Neural progenitor cell (in vitro differentiated cells): Measurements from ENCODE around the gene FOXO6. TPM values are rescaled to one million over a fixed set of nuclear protein-coding genes. Genes with fewer than 3 reads are reported as not detected.
A peak's percentile ranks its signal among the peaks of the same experiment; 100 is the strongest.

Experiments
- DNase-seq: peaks from one replicate; pipeline ENCODE4 v3.0.0-alpha.2; 2016; ENCODE audit warnings: low spot score
- H2AFZ ChIP-seq: fragments of 200-600 bp; sonication (generic); replicated peaks from 2 replicates; pipeline ENCODE4 v1.6.1; 2016; ENCODE audit warnings: antibody characterized with exemption
- H3F3A ChIP-seq: fragments of 200-600 bp; sonication (generic); 2 replicates; pipeline ENCODE4 v1.6.1; 2016; ENCODE audit warnings: antibody characterized with exemption, low read depth
- H3K27ac ChIP-seq: fragments of 200-600 bp; sonication (generic); 2 replicates; pipeline ENCODE4 v1.5.1; 2016; ENCODE audit warnings: mild to moderate bottlenecking
- H3K27me3 ChIP-seq: fragments of 200-600 bp; sonication (generic); 2 replicates; pipeline ENCODE4 v1.6.1; 2016; ENCODE audit warnings: mild to moderate bottlenecking, moderate library complexity
- H3K36me3 ChIP-seq: fragments of 200-600 bp; sonication (generic); 2 replicates; pipeline ENCODE4 v1.5.1; 2016
- H3K4me1 ChIP-seq: fragments of 200-600 bp; sonication (generic); 2 replicates; pipeline ENCODE4 v1.6.1; 2016; ENCODE audit warnings: mixed run types
- H3K4me2 ChIP-seq: fragments of 200-600 bp; sonication (generic); 2 replicates; pipeline ENCODE4 v1.6.1; 2016
- H3K4me3 ChIP-seq: fragments of 200-600 bp; sonication (generic); 2 replicates; pipeline ENCODE4 v1.5.1; 2016
- H3K79me2 ChIP-seq: fragments of 200-600 bp; sonication (generic); 2 replicates; pipeline ENCODE4 v1.6.1; 2016; ENCODE audit warnings: low read depth
- H3K9ac ChIP-seq: fragments of 200-600 bp; sonication (generic); 2 replicates; pipeline ENCODE4 v1.6.1; 2016
- H3K9me3 ChIP-seq: fragments of 200-600 bp; sonication (generic); 2 replicates; pipeline ENCODE4 v1.5.1; 2016; ENCODE audit warnings: low read depth
- H4K20me1 ChIP-seq: fragments of 200-600 bp; sonication (generic); 2 replicates; pipeline ENCODE4 v1.6.1; 2016; ENCODE audit warnings: low read depth
- H3K27ac Mint-ChIP-seq: 3 replicates; pipeline ENCODE4 v1.8.0; 2021; ENCODE audit warnings: mixed read lengths
- H3K27me3 Mint-ChIP-seq: 2 replicates; pipeline ENCODE4 v1.8.0; 2022; ENCODE audit warnings: low read depth, mild to moderate bottlenecking, inconsistent platforms, moderate library complexity, mixed read lengths; ENCODE audit not compliant: insufficient read depth
- H3K36me3 Mint-ChIP-seq: 3 replicates; pipeline ENCODE4 v1.8.0; 2021; ENCODE audit warnings: mixed read lengths
- H3K4me1 Mint-ChIP-seq: 3 replicates; pipeline ENCODE4 v1.8.0; 2021; ENCODE audit warnings: mixed read lengths
- H3K4me3 Mint-ChIP-seq: 3 replicates; pipeline ENCODE4 v1.8.0; 2021; ENCODE audit warnings: mild to moderate bottlenecking, moderate library complexity, mixed read lengths
- H3K9me3 Mint-ChIP-seq: 3 replicates; pipeline ENCODE4 v1.8.0; 2020; ENCODE audit warnings: mixed read lengths
- CTCF ChIP-seq: fragments of 200-600 bp; sonication (generic); IDR thresholded peaks from 2 replicates; pipeline ENCODE4 v1.5.1; 2017; ENCODE audit warnings: antibody characterized with exemption, mild to moderate bottlenecking
- EZH2 ChIP-seq: fragments of 200-600 bp; sonication (generic); IDR thresholded peaks from 2 replicates; pipeline ENCODE4 v1.6.1; 2017; ENCODE audit warnings: antibody characterized with exemption, mild to moderate bottlenecking, moderate library complexity
- EZH2phosphoT487 ChIP-seq: fragments of 200-600 bp; sonication (generic); IDR thresholded peaks from 2 replicates; pipeline ENCODE4 v1.6.1; 2017; ENCODE audit warnings: antibody characterized with exemption
- total RNA-seq: library from RNA; depleted of rRNA; stranded (reverse); fragments of >200 nt; gene quantifications from 2 replicates; pipeline ENCODE4 v1.2.3, GENCODE V29; 2015; ENCODE audit warnings: low replicate concordance

Gene FOXO6
- total RNA-seq, 1 donor from 2014 or later: not detected

- no peak for TF ChIP-seq EZH2phosphoT487
- H3K4me1 Mint-ChIP-seq: peaks cover 17% of the 10 kb centered on the region
- peaks cover 3% of the 10 kb centered on the region for H3K27me3 Mint-ChIP-seq
- Histone ChIP-seq H2AFZ (no peak overlapping the region), H3F3A (no peaks in the 10 kb centered on the region), H3K4me1 (peaks cover 6% of the 10 kb centered on the region), H3K79me2 (no peaks in the 10 kb centered on the region), H4K20me1 (no peaks in the 10 kb centered on the region), H3K27me3 (no peaks in the 10 kb centered on the region), H3K4me3 (no peak overlapping the region), H3K4me2 (no peak overlapping the region), H3K36me3 (no peaks in the 10 kb centered on the region), H3K9ac (no peak overlapping the region), H3K9me3 (no peaks in the 10 kb centered on the region), H3K27ac (no peak overlapping the region)
- H3K4me3 Mint-ChIP-seq: no peak overlapping the region
- no peak for DNase-seq
- no peak overlapping the region for H3K27ac Mint-ChIP-seq
- H3K9me3 Mint-ChIP-seq: no peaks in the 10 kb centered on the region
- H3K36me3 Mint-ChIP-seq: peaks cover 1% of the 10 kb centered on the region
These were observed 41.2 kb upstream of the FOXO6 start for GRCh38 chr1:41319807-41320711.

- H3K4me1 ChIP-seq: peaks cover 3% of the 10 kb centered on the region
- H3K9me3 ChIP-seq: no peaks in the 10 kb centered on the region
- peaks cover 1% of the 10 kb centered on the region for H3K36me3 Mint-ChIP-seq
- H2AFZ ChIP-seq: no peak overlapping the region
- no peak overlapping the region for H3K27ac ChIP-seq
- TF ChIP-seq CTCF (no peak), EZH2 (no peak), EZH2phosphoT487 (no peak)
- H3K79me2 ChIP-seq: no peaks in the 10 kb centered on the region
- peaks cover 6% of the 10 kb centered on the region for H3K4me1 Mint-ChIP-seq
- H3K27me3 Mint-ChIP-seq: peaks cover 3% of the 10 kb centered on the region
- no peak overlapping the region for H3K4me2 ChIP-seq
- no peaks in the 10 kb centered on the region for H3K36me3 ChIP-seq
- no peaks in the 10 kb centered on the region for H3F3A ChIP-seq
- no peaks in the 10 kb centered on the region for H4K20me1 ChIP-seq
- DNase-seq: no peak
- no peaks in the 10 kb centered on the region for H3K9me3 Mint-ChIP-seq
- no peak overlapping the region for H3K4me3 Mint-ChIP-seq
- H3K9ac ChIP-seq: no peak overlapping the region
- H3K27ac Mint-ChIP-seq: no peak overlapping the region
- H3K27me3 ChIP-seq: no peaks in the 10 kb centered on the region
- no peak overlapping the region for H3K4me3 ChIP-seq
These were observed 40.1 kb upstream of the FOXO6 start for GRCh38 chr1:41320895-41321676.

- peaks cover 3% of the 10 kb centered on the region for H3K27me3 Mint-ChIP-seq
- Histone ChIP-seq H4K20me1 (no peaks in the 10 kb centered on the region), H3K9ac (no peak overlapping the region), H2AFZ (no peak overlapping the region), H3K9me3 (no peaks in the 10 kb centered on the region), H3K79me2 (no peaks in the 10 kb centered on the region), H3F3A (no peaks in the 10 kb centered on the region), H3K4me2 (no peak overlapping the region), H3K4me1 (peaks cover 3% of the 10 kb centered on the region), H3K27ac (no peak overlapping the region), H3K4me3 (no peak overlapping the region), H3K36me3 (no peaks in the 10 kb centered on the region), H3K27me3 (no peaks in the 10 kb centered on the region)
- TF ChIP-seq EZH2phosphoT487 (no peak), EZH2 (no peak), CTCF (no peak)
- H3K4me3 Mint-ChIP-seq: peak overlapping the region; percentile 41
- H3K4me1 Mint-ChIP-seq: peaks cover 6% of the 10 kb centered on the region
- DNase-seq: no peak
- H3K9me3 Mint-ChIP-seq: no peaks in the 10 kb centered on the region
- H3K27ac Mint-ChIP-seq: no peak overlapping the region
- peaks cover 1% of the 10 kb centered on the region for H3K36me3 Mint-ChIP-seq
These were observed 39.1 kb upstream of the FOXO6 start for GRCh38 chr1:41322101-41322661.
